Mucosa of stomach (tissue), 1 donor: Measurements from ENCODE around the gene CAPRIN2.

Experiments
- H3K27me3 ChIP-seq: one replicate; pipeline ENCODE4 v1.7.0; 2013; ENCODE audit warnings: mild to moderate bottlenecking, low read length; ENCODE audit not compliant: control insufficient read depth, insufficient read depth
- H3K36me3 ChIP-seq: one replicate; pipeline ENCODE4 v1.7.0; 2013; ENCODE audit warnings: low read length; ENCODE audit not compliant: control insufficient read depth, insufficient read depth
- H3K4me1 ChIP-seq: one replicate; pipeline ENCODE4 v1.7.0; 2013; ENCODE audit warnings: mild to moderate bottlenecking, low read length; ENCODE audit not compliant: control insufficient read depth, insufficient read depth
- H3K4me3 ChIP-seq: one replicate; pipeline ENCODE4 v1.7.0; 2013; ENCODE audit warnings: low read length
- H3K9ac ChIP-seq: one replicate; pipeline ENCODE4 v1.7.0; 2013; ENCODE audit warnings: mild to moderate bottlenecking, low read length, moderate library complexity
- H3K9me3 ChIP-seq: one replicate; pipeline ENCODE4 v1.7.0; 2013; ENCODE audit warnings: mild to moderate bottlenecking, low read length, moderate library complexity; ENCODE audit not compliant: control insufficient read depth
- donor health status: Pancreatic carcinoma.

Gene CAPRIN2

GRCh38 chr12:30754750-30755394 lies at the start of gene CAPRIN2:
CAPRIN2 (minus strand) TSS chr12:30754951; CDS start chr12:30753520, 1,431 bp downstream.
- Histone ChIP-seq H3K4me1 (peaks cover 9% of the 10 kb centered on the region), H3K36me3 (no peaks in the 10 kb centered on the region), H3K9ac (peak within 1 kb of the TSS; percentile 88), H3K9me3 (no peaks in the 10 kb centered on the region), H3K27me3 (no peaks in the 10 kb centered on the region), H3K4me3 (peak within 1 kb of the TSS; percentile 69)

- Histone ChIP-seq H3K27me3 (peaks cover 17% of the 10 kb centered on the region), H3K4me1 (peaks cover 19% of the 10 kb centered on the region), H3K9ac (no peak overlapping the region), H3K36me3 (no peaks in the 10 kb centered on the region), H3K4me3 (no peak overlapping the region), H3K9me3 (no peaks in the 10 kb centered on the region)
These were observed 42.9 kb upstream of the CAPRIN2 start for GRCh38 chr12:30797689-30798088.

DNA sequence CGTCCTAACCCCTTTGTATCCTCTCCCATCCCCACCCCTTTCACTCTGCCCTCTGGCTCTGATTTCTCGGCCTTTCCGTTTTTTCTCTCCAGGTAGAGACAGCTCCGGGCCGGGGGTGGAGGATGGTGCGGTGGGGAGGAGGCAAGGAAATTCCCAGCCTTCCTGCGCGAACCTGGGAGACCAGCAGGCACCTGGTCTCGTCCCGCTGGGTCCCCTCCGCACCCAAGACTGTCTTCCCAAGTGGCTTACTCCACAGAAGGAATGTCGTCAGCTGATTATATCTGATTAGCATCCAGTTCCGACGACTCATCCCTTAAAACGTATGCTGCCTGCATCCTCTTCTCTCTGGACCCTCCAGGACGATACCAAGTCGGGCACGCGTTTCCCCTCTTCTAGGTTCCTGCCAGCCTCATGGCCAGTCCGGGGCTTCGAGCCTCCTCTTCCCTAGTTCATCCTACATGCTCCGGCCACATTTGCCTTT lies 42.2 kb upstream of the CAPRIN2 start:
- Histone ChIP-seq H3K4me1 (peaks cover 19% of the 10 kb centered on the region), H3K9me3 (no peaks in the 10 kb centered on the region), H3K27me3 (peaks cover 17% of the 10 kb centered on the region), H3K36me3 (no peaks in the 10 kb centered on the region), H3K4me3 (no peak overlapping the region), H3K9ac (peak overlapping the region; percentile 45)

- Histone ChIP-seq H3K36me3 (no peaks in the 10 kb centered on the region), H3K9me3 (no peaks in the 10 kb centered on the region), H3K9ac (peak overlapping the region; percentile 68), H3K4me1 (peaks cover 19% of the 10 kb centered on the region), H3K4me3 (peak overlapping the region; percentile 64), H3K27me3 (peaks cover 17% of the 10 kb centered on the region)
These were observed 41.6 kb upstream of the CAPRIN2 start for GRCh38 chr12:30796313-30796780.

- no peaks in the 10 kb centered on the region for H3K9me3 ChIP-seq
- no peaks in the 10 kb centered on the region for H3K36me3 ChIP-seq
- H3K9ac ChIP-seq, result peak overlapping the region; percentile 68
- peak overlapping the region; percentile 64 for H3K4me3 ChIP-seq
- peaks cover 17% of the 10 kb centered on the region for H3K27me3 ChIP-seq
- H3K4me1 ChIP-seq, result peaks cover 19% of the 10 kb centered on the region
These were observed 40.9 kb upstream of the CAPRIN2 start for GRCh38 chr12:30795410-30796312.

- H3K4me3 ChIP-seq, result no peak overlapping the region
- no peaks in the 10 kb centered on the region for H3K36me3 ChIP-seq
- peaks cover 19% of the 10 kb centered on the region for H3K4me1 ChIP-seq
- no peak overlapping the region for H3K9ac ChIP-seq
- no peaks in the 10 kb centered on the region for H3K9me3 ChIP-seq
- peaks cover 17% of the 10 kb centered on the region for H3K27me3 ChIP-seq
These were observed 40.0 kb upstream of the CAPRIN2 start for GRCh38 chr12:30794591-30795409.

DNA sequence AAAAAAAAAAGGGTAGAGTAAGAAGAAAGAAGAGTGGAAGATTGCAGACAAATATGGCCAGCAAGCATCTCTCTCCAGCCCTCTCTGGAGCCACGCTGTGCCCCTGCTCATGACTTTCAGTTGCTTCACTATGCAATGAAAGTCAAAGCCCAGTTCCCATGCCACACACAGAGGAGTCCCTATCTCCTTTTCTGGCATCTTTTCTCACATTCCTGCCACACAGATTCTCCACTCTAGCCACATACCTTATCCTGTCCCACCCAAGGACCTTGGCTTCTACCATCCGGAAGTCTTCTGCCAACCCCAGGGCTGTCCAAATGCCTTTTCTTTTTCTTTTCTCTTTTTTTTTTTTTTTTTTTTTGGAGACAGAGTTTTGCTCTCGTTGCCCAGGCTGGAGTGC lies 39.3 kb upstream of the CAPRIN2 start:
- Histone ChIP-seq H3K36me3 (no peaks in the 10 kb centered on the region), H3K9me3 (no peaks in the 10 kb centered on the region), H3K4me1 (peaks cover 19% of the 10 kb centered on the region), H3K27me3 (peaks cover 17% of the 10 kb centered on the region), H3K9ac (no peak overlapping the region), H3K4me3 (no peak overlapping the region)

DNA sequence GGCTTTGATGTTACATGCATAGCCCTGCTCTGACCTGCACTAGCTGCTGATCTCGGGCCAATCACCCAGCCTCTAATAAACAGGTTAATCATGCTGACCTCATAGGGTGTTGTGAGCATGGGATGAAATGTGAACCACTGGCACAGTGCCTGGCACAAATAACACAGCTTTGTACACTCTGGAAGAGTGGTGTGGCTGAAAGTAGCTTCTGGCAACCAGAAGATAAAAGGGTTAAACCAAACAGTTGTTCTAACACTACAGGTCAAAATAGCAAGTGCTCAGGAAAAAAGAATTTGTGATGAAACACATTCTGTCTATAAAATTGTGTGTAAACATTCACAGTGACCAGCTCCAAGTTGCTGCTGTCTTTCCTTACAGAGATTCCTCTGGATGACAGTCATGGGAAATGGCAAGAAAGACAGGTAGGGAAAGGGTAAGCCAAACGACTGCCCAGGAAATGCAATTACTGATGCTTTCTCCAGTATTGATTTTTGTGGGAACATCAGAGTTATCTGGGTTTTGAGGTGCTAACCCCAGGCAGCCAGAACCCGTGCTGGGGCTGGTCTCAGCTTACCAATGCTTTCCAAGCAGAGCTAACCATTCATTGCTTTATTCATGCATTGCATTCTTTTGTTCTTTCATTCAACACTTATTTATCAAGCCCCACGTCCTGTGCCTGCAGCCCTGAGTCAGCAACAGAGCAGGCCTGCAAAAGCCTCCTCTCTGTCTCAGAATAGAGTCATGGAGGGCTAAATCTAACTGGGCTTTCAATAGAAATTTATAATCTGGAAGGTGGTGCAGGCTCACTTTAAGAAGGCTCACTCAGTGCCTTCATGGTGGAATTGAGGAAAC lies 38.1 kb upstream of the CAPRIN2 start:
- H3K27me3 ChIP-seq, result peaks cover 17% of the 10 kb centered on the region
- peaks cover 19% of the 10 kb centered on the region for H3K4me1 ChIP-seq
- no peak overlapping the region for H3K9ac ChIP-seq
- no peak overlapping the region for H3K4me3 ChIP-seq
- no peaks in the 10 kb centered on the region for H3K9me3 ChIP-seq
- no peaks in the 10 kb centered on the region for H3K36me3 ChIP-seq

DNA sequence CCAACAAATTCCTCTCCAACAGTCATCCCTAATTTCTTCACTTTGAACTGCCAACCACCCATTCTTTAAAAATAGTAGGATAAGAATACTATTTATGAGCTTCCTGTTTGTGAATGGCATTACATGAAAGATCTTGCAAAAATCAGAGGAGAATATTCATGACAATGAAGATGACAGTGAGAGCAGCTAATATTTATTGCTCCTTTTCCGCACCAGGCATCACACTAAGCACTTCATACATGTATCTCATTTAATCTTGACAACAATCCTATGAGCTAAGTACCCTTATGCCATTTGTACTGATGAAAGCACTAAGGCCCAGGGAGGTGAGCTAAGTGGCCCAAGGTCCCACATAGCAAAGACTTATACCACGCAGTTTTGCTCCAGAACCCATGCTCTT lies 37.3 kb upstream of the CAPRIN2 start:
- Histone ChIP-seq H3K4me3 (no peak overlapping the region), H3K9me3 (no peaks in the 10 kb centered on the region), H3K36me3 (no peaks in the 10 kb centered on the region), H3K4me1 (peaks cover 19% of the 10 kb centered on the region), H3K9ac (no peak overlapping the region), H3K27me3 (peaks cover 14% of the 10 kb centered on the region)

GRCh38 chr12:30788754-30789153 lies 34.0 kb upstream of the CAPRIN2 start:
- no peak overlapping the region for H3K9ac ChIP-seq
- H3K4me3 ChIP-seq, result no peak overlapping the region
- H3K27me3 ChIP-seq, result no peaks in the 10 kb centered on the region
- no peaks in the 10 kb centered on the region for H3K4me1 ChIP-seq
- no peaks in the 10 kb centered on the region for H3K9me3 ChIP-seq
- no peaks in the 10 kb centered on the region for H3K36me3 ChIP-seq

DNA sequence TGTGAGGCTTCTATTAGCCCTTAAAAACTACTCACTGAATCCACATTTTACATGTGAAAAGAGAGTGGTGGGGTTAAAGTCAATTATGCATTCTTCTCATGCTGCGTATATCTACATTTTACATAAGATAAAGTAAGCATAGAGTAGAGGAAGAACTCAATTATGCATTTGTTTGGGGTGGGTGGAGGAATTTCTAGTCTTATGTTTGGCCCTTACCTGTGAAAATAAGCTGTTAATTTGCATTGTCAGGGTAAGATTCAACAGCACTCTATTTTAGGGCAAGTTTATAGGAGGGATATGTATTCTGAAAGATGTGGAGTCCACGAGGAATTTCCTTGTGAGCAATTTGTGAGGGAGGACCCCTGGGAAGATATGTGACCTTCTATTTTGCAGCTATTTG lies 30.9 kb upstream of the CAPRIN2 start:
- Histone ChIP-seq H3K9me3 (no peaks in the 10 kb centered on the region), H3K4me3 (no peak overlapping the region), H3K4me1 (no peaks in the 10 kb centered on the region), H3K9ac (no peak overlapping the region), H3K36me3 (no peaks in the 10 kb centered on the region), H3K27me3 (no peaks in the 10 kb centered on the region)
